ENCODE data around the gene FKBP5.

DNA sequence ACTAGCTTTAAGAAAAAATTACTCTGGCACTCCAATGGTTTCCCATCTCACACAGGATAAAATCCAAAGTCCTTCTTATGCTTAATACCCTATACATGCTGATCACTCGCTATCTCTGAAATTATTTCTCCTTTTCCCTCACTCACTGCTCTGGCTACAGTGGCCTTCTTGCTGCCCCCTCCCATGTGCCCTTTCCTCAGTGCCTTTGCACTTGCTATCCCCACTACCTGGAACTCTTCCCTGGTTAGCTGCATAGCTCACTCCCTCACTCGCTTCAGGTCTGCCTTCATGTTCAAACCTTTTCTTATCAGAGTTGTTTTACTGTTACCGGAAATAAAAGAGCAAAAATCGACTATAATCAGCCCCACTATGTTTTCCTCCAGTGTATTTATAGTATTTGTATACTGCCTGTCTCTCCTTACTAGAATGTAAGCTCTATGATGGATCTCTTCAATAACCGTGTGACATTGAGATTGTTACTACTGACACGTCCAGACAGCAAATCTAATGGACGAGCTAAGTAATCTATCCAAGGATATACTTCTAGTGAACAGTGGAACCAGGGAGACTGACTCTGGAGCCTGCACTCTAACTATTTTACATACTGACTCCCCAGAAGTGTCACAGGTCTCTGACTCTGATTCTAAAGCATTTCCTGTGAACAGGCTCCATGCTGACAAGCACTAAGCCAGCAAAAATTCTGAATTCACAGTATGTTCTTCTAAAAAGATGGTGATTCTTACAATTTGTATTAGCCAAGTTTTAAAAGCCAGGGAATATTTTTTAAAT is 25.1 kb downstream of the FKBP5 start:
- TF ChIP-seq POLR2A (IDR thresholded peaks at IDR 0.05) = no peak
- no peak for TF ChIP-seq CTCF (IDR thresholded peaks at IDR 0.05)
